Heart left ventricle (tissue), 13 donors: ENCODE data around the gene UHRF2.

Source experiments
- POLR2A ChIP-seq, 2 donors: fragments of 450-650 bp; IDR thresholded peaks; one replicate each; pipeline ENCODE4 v1.6.1; 2017; ENCODE audit warnings: antibody characterized with exemption in 2 of 2, mild to moderate bottlenecking in 2 of 2, moderate library complexity in 2 of 2
- TF ChIP-seq, protein P1 (sequence below), 12 donors: fragments of 200-600 bp; sonication (generic) in 4 of 12; IDR thresholded peaks; one replicate each; pipeline versions ENCODE4 v1.5.0 to v1.8.0; 2018 to 2022; ENCODE audit warnings: antibody characterized with exemption in 12 of 12, mild to moderate bottlenecking in 5 of 12
- donor health status: ischemic (EF 13 %, LVEDD 7.1; RV severe dilation, severe dysfunction).
- donor health status: DM: no; HTN: yes; CAD: no.
- donor health status: DM: no; HTN: no; CAD: no.
- donor health status: ischemic (EF 25% LVEDD 6.9; RV normal size, moderate dysfunction).
- donor health status: ischemic (EF 25% LVEDD 5.7; RV mildly dilated, moderate dysfunction).
- donor health status: ischemic (EF 35%, LVEDD 5.7; RV mildly dilated, moderate dysfunction).
- donor health status: nonischemic (EF 11% LVEDD 7.7; RV severe dilation, severe dysfunction).
- donor health status: DM: yes; HTN: yes; CAD: no.
- donor health status: PGD.
- donor health status: ischemic (EF 29% LVEDD 5.4; RV normal size, mild dysfunction).
- donor health status: nonischemic (EF 23%, LVEDD 6.1; RV moderate dilation, normal function).

DNA sequence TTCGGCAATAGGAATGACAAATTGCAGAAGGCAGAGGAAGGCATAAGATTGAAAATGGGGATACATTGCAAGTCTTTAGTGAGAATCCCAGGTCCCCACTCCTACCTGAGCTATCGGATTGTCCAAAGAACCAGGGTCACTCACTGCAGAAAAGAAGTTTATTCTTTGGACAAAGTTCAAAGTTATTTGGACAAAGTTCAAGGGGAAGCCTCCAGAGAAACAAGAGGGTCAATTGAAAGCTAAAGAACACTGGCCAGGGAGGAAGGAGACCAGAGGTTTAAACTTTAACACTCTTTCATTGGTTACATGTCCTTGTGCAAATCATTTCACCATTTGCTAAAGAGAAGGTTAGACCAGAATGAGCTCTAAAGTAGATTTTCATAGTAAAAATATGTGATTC is 5.2 kb upstream of the UHRF2 start:
- TF ChIP-seq, protein P1, sequence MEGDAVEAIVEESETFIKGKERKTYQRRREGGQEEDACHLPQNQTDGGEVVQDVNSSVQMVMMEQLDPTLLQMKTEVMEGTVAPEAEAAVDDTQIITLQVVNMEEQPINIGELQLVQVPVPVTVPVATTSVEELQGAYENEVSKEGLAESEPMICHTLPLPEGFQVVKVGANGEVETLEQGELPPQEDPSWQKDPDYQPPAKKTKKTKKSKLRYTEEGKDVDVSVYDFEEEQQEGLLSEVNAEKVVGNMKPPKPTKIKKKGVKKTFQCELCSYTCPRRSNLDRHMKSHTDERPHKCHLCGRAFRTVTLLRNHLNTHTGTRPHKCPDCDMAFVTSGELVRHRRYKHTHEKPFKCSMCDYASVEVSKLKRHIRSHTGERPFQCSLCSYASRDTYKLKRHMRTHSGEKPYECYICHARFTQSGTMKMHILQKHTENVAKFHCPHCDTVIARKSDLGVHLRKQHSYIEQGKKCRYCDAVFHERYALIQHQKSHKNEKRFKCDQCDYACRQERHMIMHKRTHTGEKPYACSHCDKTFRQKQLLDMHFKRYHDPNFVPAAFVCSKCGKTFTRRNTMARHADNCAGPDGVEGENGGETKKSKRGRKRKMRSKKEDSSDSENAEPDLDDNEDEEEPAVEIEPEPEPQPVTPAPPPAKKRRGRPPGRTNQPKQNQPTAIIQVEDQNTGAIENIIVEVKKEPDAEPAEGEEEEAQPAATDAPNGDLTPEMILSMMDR (IDR thresholded peaks at IDR 0.05) = no peak
- no peak for TF ChIP-seq POLR2A (IDR thresholded peaks at IDR 0.05)
